Measurements from ENCODE around the gene EFCC1.
A peak's percentile ranks its signal among the peaks of the same experiment; 100 is the strongest.

DNA sequence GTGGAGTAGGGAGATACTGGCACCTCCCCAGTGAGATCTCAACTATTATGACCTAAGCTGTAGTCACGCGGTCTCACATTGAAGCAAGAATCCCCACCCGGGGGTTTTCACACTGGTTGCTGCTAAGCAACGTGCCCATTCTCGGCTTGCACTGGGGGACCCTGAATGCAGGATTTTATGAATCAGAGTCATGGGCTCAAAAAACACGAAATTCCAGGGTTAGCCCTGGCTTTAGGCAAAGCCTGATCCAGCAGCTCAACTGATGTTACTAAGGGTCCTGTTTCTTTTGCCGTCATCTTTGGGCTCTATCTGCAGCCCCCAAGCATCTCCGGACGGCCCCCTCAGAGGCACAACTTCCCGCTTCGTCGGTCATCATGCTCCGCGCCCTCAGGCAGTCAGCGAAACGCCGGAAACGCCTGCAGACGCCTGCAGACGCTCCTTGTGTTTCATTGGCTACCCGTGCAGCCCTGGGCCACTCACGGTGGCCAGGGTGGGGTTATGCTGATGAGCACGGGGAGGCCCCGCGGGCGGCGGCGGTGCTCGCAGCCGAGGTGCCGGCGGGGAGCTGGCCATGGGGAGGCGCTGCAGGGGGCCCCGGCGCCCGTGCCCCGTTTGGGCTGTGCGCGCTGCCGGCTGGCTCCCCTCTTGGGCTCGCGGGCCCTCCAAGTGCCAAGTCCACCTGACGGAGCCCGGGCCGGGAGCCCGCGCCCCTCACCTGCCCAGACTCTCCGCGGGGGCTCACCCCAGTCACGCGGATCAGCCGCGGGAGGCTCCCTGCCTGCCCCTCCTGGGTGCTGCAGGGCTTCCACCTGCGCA, 25.8 kb downstream of the EFCC1 start:
- TF ChIP-seq, protein P1, sequence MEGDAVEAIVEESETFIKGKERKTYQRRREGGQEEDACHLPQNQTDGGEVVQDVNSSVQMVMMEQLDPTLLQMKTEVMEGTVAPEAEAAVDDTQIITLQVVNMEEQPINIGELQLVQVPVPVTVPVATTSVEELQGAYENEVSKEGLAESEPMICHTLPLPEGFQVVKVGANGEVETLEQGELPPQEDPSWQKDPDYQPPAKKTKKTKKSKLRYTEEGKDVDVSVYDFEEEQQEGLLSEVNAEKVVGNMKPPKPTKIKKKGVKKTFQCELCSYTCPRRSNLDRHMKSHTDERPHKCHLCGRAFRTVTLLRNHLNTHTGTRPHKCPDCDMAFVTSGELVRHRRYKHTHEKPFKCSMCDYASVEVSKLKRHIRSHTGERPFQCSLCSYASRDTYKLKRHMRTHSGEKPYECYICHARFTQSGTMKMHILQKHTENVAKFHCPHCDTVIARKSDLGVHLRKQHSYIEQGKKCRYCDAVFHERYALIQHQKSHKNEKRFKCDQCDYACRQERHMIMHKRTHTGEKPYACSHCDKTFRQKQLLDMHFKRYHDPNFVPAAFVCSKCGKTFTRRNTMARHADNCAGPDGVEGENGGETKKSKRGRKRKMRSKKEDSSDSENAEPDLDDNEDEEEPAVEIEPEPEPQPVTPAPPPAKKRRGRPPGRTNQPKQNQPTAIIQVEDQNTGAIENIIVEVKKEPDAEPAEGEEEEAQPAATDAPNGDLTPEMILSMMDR (IDR thresholded peaks at IDR 0.05; ENCODE audit: poor library complexity) = peak; percentile 61
- no peak for TF ChIP-seq EZH2 (IDR thresholded peaks at IDR 0.05; ENCODE audit: borderline replicate concordance)
- no peak for TF ChIP-seq EZH2phosphoT487 (IDR thresholded peaks at IDR 0.05; ENCODE audit: low read depth, severe bottlenecking, unreplicated experiment)
